NCI-H82 (cell line): ENCODE results near the gene SUZ12.
"Not testable (repeated sequence)": the region's sequence is repeated elsewhere in the genome, so short reads cannot be mapped to it uniquely, and the experiment has no call there.

Experiments
- DNase-seq: peaks from one replicate; lab custom pipeline; 2025; lab: John Stamatoyannopoulos, UW

The SUZ12 gene

GRCh38 chr17:31951953-31952352, 15.1 kb downstream of the SUZ12 start:
- DNase-seq: not testable (repeated sequence)

GRCh38 chr17:31964131-31964530, 27.3 kb downstream of the SUZ12 start:
- DNase-seq: not testable (repeated sequence)

- DNase-seq: no peak
These were observed 30.8 kb downstream of the SUZ12 start for GRCh38 chr17:31967648-31968047.

- not testable (repeated sequence) for DNase-seq
These were observed 33.6 kb downstream of the SUZ12 start for GRCh38 chr17:31970416-31970815.

GRCh38 chr17:31974269-31975071, 37.7 kb downstream of the SUZ12 start:
- not testable (repeated sequence) for DNase-seq

- DNase-seq: not testable (repeated sequence)
These were observed 38.6 kb downstream of the SUZ12 start for GRCh38 chr17:31975391-31975790.

GRCh38 chr17:31991821-31992220, 55.0 kb downstream of the SUZ12 start:
- DNase-seq: not testable (repeated sequence)

GRCh38 chr17:31997005-31997404, 60.2 kb downstream of the SUZ12 start:
- no peak for DNase-seq

GRCh38 chr17:32006957-32007462, 70.2 kb downstream of the SUZ12 start, which contains the start of gene LRRC37B:
Gene LRRC37B (plus strand): TSS chr17:32007383. CDS start chr17:32021393, 14,010 bp downstream.
- DNase-seq: peak; percentile 91

GRCh38 chr17:32007463-32008298, 70.9 kb downstream of the SUZ12 start:
- DNase-seq: peak; percentile 80

GRCh38 chr17:32009262-32009542, 72.4 kb downstream of the SUZ12 start:
- DNase-seq: no peak

GRCh38 chr17:32010114-32010513, 73.3 kb downstream of the SUZ12 start:
- DNase-seq: no peak

GRCh38 chr17:32015245-32016013, 78.6 kb downstream of the SUZ12 start:
- no peak for DNase-seq

GRCh38 chr17:32016231-32016630, 79.4 kb downstream of the SUZ12 start:
- no peak for DNase-seq

GRCh38 chr17:32019228-32019627, 82.4 kb downstream of the SUZ12 start:
- DNase-seq: no peak

- DNase-seq: no peak
These were observed 84.3 kb downstream of the SUZ12 start for GRCh38 chr17:32020943-32021614.

GRCh38 chr17:32021615-32021955, 84.8 kb downstream of the SUZ12 start:
- DNase-seq: no peak

GRCh38 chr17:32022554-32022953, 85.7 kb downstream of the SUZ12 start:
- DNase-seq: not testable (repeated sequence)

GRCh38 chr17:32027271-32027670, 90.5 kb downstream of the SUZ12 start:
- DNase-seq: not testable (repeated sequence)

- DNase-seq: no peak
These were observed 96.4 kb downstream of the SUZ12 start for GRCh38 chr17:32033223-32033622.

- not testable (repeated sequence) for DNase-seq
These were observed 97.0 kb downstream of the SUZ12 start for GRCh38 chr17:32033812-32034211.

- DNase-seq: not testable (repeated sequence)
These were observed 103.4 kb downstream of the SUZ12 start for GRCh38 chr17:32040246-32040645.
